SK-N-MC (cell line): ENCODE data around the gene BCAS1.

Source experiments
- EZH2 ChIP-seq: fragments of 200-600 bp; sonication (generic); IDR thresholded peaks from one replicate; pipeline ENCODE4 v1.6.1; 2017; ENCODE audit warnings: antibody characterized with exemption
- FOXP2 ChIP-seq: optimal IDR thresholded peaks from 2 replicates; pipeline ENCODE3; 2011; ENCODE audit warnings: mild to moderate bottlenecking, moderate library complexity; ENCODE audit not compliant: insufficient read depth; ENCODE audit errors: extremely low read length, control extremely low read depth
- POLR2AphosphoS5 ChIP-seq: IDR thresholded peaks from 2 replicates; pipeline ENCODE4 v1.6.1; 2012; ENCODE audit warnings: mild to moderate bottlenecking, low read depth, low read length, borderline replicate concordance

GRCh38 chr20:53922901-53923314 lies 147.5 kb downstream of the BCAS1 start:
- TF ChIP-seq EZH2 (no peak), POLR2AphosphoS5 (no peak), FOXP2 (no peak)
